Measurements from ENCODE around the gene DLD. TPM values are rescaled to one million over a fixed set of nuclear protein-coding genes. Genes with fewer than 3 reads are reported as not detected.

Gene DLD
- total RNA-seq, 1 donor from 2014 or later: 89.9 TPM

- peaks cover 37% of the 10 kb centered on the region for H3K4me1 Mint-ChIP-seq (ENCODE audit: unreplicated experiment)
- H3K27ac Mint-ChIP-seq (ENCODE audit: unreplicated experiment): no peak overlapping the region
- peaks cover 66% of the 10 kb centered on the region for H3K36me3 Mint-ChIP-seq (ENCODE audit: low read depth, unreplicated experiment)
- no peak for DNase-seq (ENCODE audit: low spot score)
- no peak for TF ChIP-seq CTCF (IDR thresholded peaks at IDR 0.05; ENCODE audit: unreplicated experiment)
- peaks cover 3% of the 10 kb centered on the region for H3K27me3 Mint-ChIP-seq (ENCODE audit: unreplicated experiment)
- H3K9me3 Mint-ChIP-seq (ENCODE audit: unreplicated experiment): no peaks in the 10 kb centered on the region
- peak overlapping the region; percentile 6 for H3K4me3 Mint-ChIP-seq (ENCODE audit: unreplicated experiment)
Observed at GRCh38 chr7:107940951-107941350, 50.0 kb downstream of the DLD start.

- Mint-ChIP-seq H3K9me3 (ENCODE audit: unreplicated experiment) (no peaks in the 10 kb centered on the region), H3K27ac (ENCODE audit: unreplicated experiment) (no peak overlapping the region), H3K4me3 (ENCODE audit: unreplicated experiment) (no peak overlapping the region), H3K4me1 (ENCODE audit: unreplicated experiment) (peaks cover 45% of the 10 kb centered on the region), H3K36me3 (ENCODE audit: low read depth, unreplicated experiment) (peaks cover 75% of the 10 kb centered on the region), H3K27me3 (ENCODE audit: unreplicated experiment) (peaks cover 4% of the 10 kb centered on the region)
- no peak for TF ChIP-seq CTCF (IDR thresholded peaks at IDR 0.05; ENCODE audit: unreplicated experiment)
- DNase-seq (ENCODE audit: low spot score): no peak
Observed at GRCh38 chr7:107943018-107943417, 52.0 kb downstream of the DLD start.

GRCh38 chr7:107944411-107945169, 53.6 kb downstream of the DLD start:
- no peaks in the 10 kb centered on the region for H3K9me3 Mint-ChIP-seq (ENCODE audit: unreplicated experiment)
- H3K27ac Mint-ChIP-seq (ENCODE audit: unreplicated experiment): no peak overlapping the region
- no peak for TF ChIP-seq CTCF (IDR thresholded peaks at IDR 0.05; ENCODE audit: unreplicated experiment)
- no peak overlapping the region for H3K4me3 Mint-ChIP-seq (ENCODE audit: unreplicated experiment)
- no peak for DNase-seq (ENCODE audit: low spot score)
- peaks cover 4% of the 10 kb centered on the region for H3K27me3 Mint-ChIP-seq (ENCODE audit: unreplicated experiment)
- peaks cover 53% of the 10 kb centered on the region for H3K4me1 Mint-ChIP-seq (ENCODE audit: unreplicated experiment)
- H3K36me3 Mint-ChIP-seq (ENCODE audit: low read depth, unreplicated experiment): peaks cover 79% of the 10 kb centered on the region

GRCh38 chr7:107945332-107945731, 54.3 kb downstream of the DLD start:
- peak overlapping the region; percentile 10 for H3K27ac Mint-ChIP-seq (ENCODE audit: unreplicated experiment)

More at GRCh38 chr7:107945332-107945731, 54.3 kb downstream of the DLD start:
- H3K27me3 Mint-ChIP-seq (ENCODE audit: unreplicated experiment): peaks cover 4% of the 10 kb centered on the region
- TF ChIP-seq CTCF (IDR thresholded peaks at IDR 0.05; ENCODE audit: unreplicated experiment): no peak
- DNase-seq (ENCODE audit: low spot score): no peak
- H3K36me3 Mint-ChIP-seq (ENCODE audit: low read depth, unreplicated experiment): peaks cover 79% of the 10 kb centered on the region
- H3K4me3 Mint-ChIP-seq (ENCODE audit: unreplicated experiment): no peak overlapping the region
- peaks cover 48% of the 10 kb centered on the region for H3K4me1 Mint-ChIP-seq (ENCODE audit: unreplicated experiment)
- no peaks in the 10 kb centered on the region for H3K9me3 Mint-ChIP-seq (ENCODE audit: unreplicated experiment)
